SK-N-SH (cell line): ENCODE data around the gene C19orf73.

ENCODE experiments used
- CTCF ChIP-seq: fragments of 200-600 bp; sonication (generic); IDR thresholded peaks from 2 replicates; pipeline ENCODE4 v1.6.1; 2017; ENCODE audit warnings: antibody characterized with exemption, mild to moderate bottlenecking, moderate library complexity
- ELF1 ChIP-seq: IDR thresholded peaks from 2 replicates; pipeline ENCODE4 v1.4.0; 2012
- EP300 ChIP-seq, 2 experiments: IDR thresholded peaks; 2 replicates each; pipeline versions ENCODE4 v1.4.0 to v1.6.1; 2012; ENCODE audit warnings: borderline replicate concordance in 1 of 2, low read depth in 1 of 2, low read length in 1 of 2
- EZH2phosphoT487 ChIP-seq: fragments of 200-600 bp; sonication (generic); IDR thresholded peaks from 2 replicates; pipeline ENCODE4 v1.6.1; 2017; ENCODE audit warnings: low read depth, mixed run types, mild to moderate bottlenecking, antibody characterized with exemption, moderate library complexity, borderline replicate concordance
- GATA2 ChIP-seq: sonication (generic); formaldehyde crosslinking; IDR thresholded peaks from 2 replicates; pipeline ENCODE4 v1.5.0; 2020; ENCODE audit warnings: mild to moderate bottlenecking, missing genetic modification reagents
- POLR2AphosphoS5 ChIP-seq: IDR thresholded peaks from 2 replicates; pipeline ENCODE4 v1.6.1; 2012; ENCODE audit warnings: low read depth, low read length
- RAD21 ChIP-seq: IDR thresholded peaks from 2 replicates; pipeline ENCODE4 v1.6.1; 2012; ENCODE audit warnings: mild to moderate bottlenecking, low read length
- SIN3A ChIP-seq: IDR thresholded peaks from 2 replicates; pipeline ENCODE4 v1.6.1; 2012; ENCODE audit warnings: low read depth, mild to moderate bottlenecking, low read length, moderate library complexity, borderline replicate concordance
- TAF1 ChIP-seq: IDR thresholded peaks from 2 replicates; pipeline ENCODE4 v1.6.1; 2012; ENCODE audit warnings: low read depth, mild to moderate bottlenecking, low read length, moderate library complexity, borderline replicate concordance
- TCF12 ChIP-seq: IDR thresholded peaks from 2 replicates; pipeline ENCODE4 v1.4.0; 2012
- TEAD4 ChIP-seq: IDR thresholded peaks from 2 replicates; pipeline ENCODE4 v1.4.0; 2012; ENCODE audit warnings: mild to moderate bottlenecking, borderline replicate concordance; ENCODE audit not compliant: insufficient read depth
- USF2 ChIP-seq: fragments of 150-350 bp; IDR thresholded peaks from 2 replicates; pipeline ENCODE4 v1.6.1; 2017; ENCODE audit warnings: antibody characterized with exemption, low read length, low read depth, borderline replicate concordance
- ZBTB33 ChIP-seq: IDR thresholded peaks from 2 replicates; pipeline ENCODE4 v1.4.0; 2012; ENCODE audit warnings: low read depth, borderline replicate concordance

GRCh38 chr19:49161987-49162386, 43.0 kb upstream of the C19orf73 start:
- TF ChIP-seq POLR2AphosphoS5 = no peak
- no peak for TF ChIP-seq ZBTB33
- no peak for TF ChIP-seq SIN3A
- no peak for TF ChIP-seq EZH2phosphoT487
- TF ChIP-seq CTCF = no peak
- no peak for TF ChIP-seq USF2
- TF ChIP-seq ELF1 = no peak
- no peak for TF ChIP-seq EP300 (IDR thresholded peaks at IDR 0.05; ENCODE audit: borderline replicate concordance in 1 of 2, low read depth in 1 of 2, low read length in 1 of 2)
- TF ChIP-seq TCF12 = no peak
- TF ChIP-seq GATA2 (CRISPR knock-in tag) = no peak
- no peak for TF ChIP-seq RAD21
- TF ChIP-seq TAF1 = no peak
- no peak for TF ChIP-seq TEAD4
